Measurements from ENCODE around the gene SND1. TPM values are rescaled to one million over a fixed set of nuclear protein-coding genes. Genes with fewer than 3 reads are reported as not detected.

SND1 gene
- total and polyA plus RNA-seq, 4 donors, result 59.4 to 214 (median 84.1) TPM

- H3K9me3 ChIP-seq (ENCODE audit: control insufficient read depth in 4 of 4, low read length in 3 of 4), result no peaks in the 10 kb centered on the region
- H3K4me3 ChIP-seq (ENCODE audit: low read depth in 1 of 3, low read length in 3 of 3), result no peak overlapping the region
- H3K9ac ChIP-seq (ENCODE audit: low read depth in 1 of 2, low read length in 2 of 2), result no peak overlapping the region
- DNase-seq (ENCODE audit: low spot score), result peak; percentile 13
- H3K27ac ChIP-seq (ENCODE audit: low read depth in 1 of 2, low read length in 2 of 2), result no peak overlapping the region
- TF ChIP-seq, protein P1, sequence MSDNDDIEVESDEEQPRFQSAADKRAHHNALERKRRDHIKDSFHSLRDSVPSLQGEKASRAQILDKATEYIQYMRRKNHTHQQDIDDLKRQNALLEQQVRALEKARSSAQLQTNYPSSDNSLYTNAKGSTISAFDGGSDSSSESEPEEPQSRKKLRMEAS (IDR thresholded peaks at IDR 0.05), result no peak
- H3K27me3 ChIP-seq (ENCODE audit: control insufficient read depth in 4 of 4, insufficient read depth in 4 of 4, low read length in 3 of 4), result no peaks in the 10 kb centered on the region
- no peaks in the 10 kb centered on the region for H3K4me1 ChIP-seq (ENCODE audit: control insufficient read depth in 4 of 4, insufficient read depth in 4 of 4, low read length in 3 of 4)
- H3K36me3 ChIP-seq (ENCODE audit: control insufficient read depth in 4 of 4, insufficient read depth in 3 of 4, low read depth in 1 of 4, low read length in 3 of 4), result no peaks in the 10 kb centered on the region
- 89% methylated on average over 5 of the region's 5 CpGs for WGBS
These were observed 467.0 kb downstream of the SND1 start for GRCh38 chr7:128119036-128119435.

GRCh38 chr7:128120116-128120515 lies 468.1 kb downstream of the SND1 start:
- H3K9ac ChIP-seq (ENCODE audit: low read depth in 1 of 2, low read length in 2 of 2), result no peak overlapping the region
- WGBS, result 98% methylated on average over 7 of the region's 7 CpGs
- H3K4me1 ChIP-seq (ENCODE audit: control insufficient read depth in 4 of 4, insufficient read depth in 4 of 4, low read length in 3 of 4), result no peaks in the 10 kb centered on the region
- no peak for TF ChIP-seq FOXA1 (IDR thresholded peaks at IDR 0.05)
- DNase-seq (ENCODE audit: low spot score), result no peak
- H3K27me3 ChIP-seq (ENCODE audit: control insufficient read depth in 4 of 4, insufficient read depth in 4 of 4, low read length in 3 of 4), result no peaks in the 10 kb centered on the region
- H3K27ac ChIP-seq (ENCODE audit: low read depth in 1 of 2, low read length in 2 of 2), result no peak overlapping the region
- no peaks in the 10 kb centered on the region for H3K9me3 ChIP-seq (ENCODE audit: control insufficient read depth in 4 of 4, low read length in 3 of 4)
- H3K36me3 ChIP-seq (ENCODE audit: control insufficient read depth in 4 of 4, insufficient read depth in 3 of 4, low read depth in 1 of 4, low read length in 3 of 4), result no peaks in the 10 kb centered on the region
- H3K4me3 ChIP-seq (ENCODE audit: low read depth in 1 of 3, low read length in 3 of 3), result no peak overlapping the region

DNA sequence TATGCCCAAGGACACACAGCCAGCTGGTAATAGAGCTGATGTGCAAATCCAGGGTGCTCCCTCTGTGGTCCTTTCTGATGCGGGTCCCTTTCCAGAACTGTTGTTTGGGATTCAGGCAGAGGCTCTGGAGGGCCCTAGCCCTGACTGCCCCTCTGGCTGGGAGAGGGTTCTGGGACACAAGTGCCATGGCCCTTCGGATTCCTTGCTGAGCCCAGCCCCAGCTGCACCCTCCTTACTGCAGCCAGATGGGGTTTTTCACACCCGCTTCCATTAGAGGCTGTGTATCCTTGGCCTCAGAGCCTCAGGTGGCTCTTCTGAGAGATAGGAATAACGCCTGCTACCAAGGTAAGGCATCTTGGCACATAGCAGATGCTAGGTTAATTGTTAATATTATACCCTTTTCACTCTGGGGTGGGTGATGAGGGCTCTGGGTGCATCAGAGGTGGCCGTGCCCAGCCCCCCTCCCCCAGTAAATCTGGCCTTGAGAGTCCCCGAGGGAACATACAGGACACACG lies 469.0 kb downstream of the SND1 start:
- Histone ChIP-seq H3K36me3 (ENCODE audit: control insufficient read depth in 4 of 4, insufficient read depth in 3 of 4, low read depth in 1 of 4, low read length in 3 of 4) (no peaks in the 10 kb centered on the region), H3K27ac (ENCODE audit: low read depth in 1 of 2, low read length in 2 of 2) (no peak overlapping the region), H3K4me1 (ENCODE audit: control insufficient read depth in 4 of 4, insufficient read depth in 4 of 4, low read length in 3 of 4) (no peaks in the 10 kb centered on the region), H3K4me3 (ENCODE audit: low read depth in 1 of 3, low read length in 3 of 3) (no peak overlapping the region), H3K27me3 (ENCODE audit: control insufficient read depth in 4 of 4, insufficient read depth in 4 of 4, low read length in 3 of 4) (no peaks in the 10 kb centered on the region), H3K9me3 (ENCODE audit: control insufficient read depth in 4 of 4, low read length in 3 of 4) (no peaks in the 10 kb centered on the region), H3K9ac (ENCODE audit: low read depth in 1 of 2, low read length in 2 of 2) (no peak overlapping the region)
- TF ChIP-seq, protein P2, sequence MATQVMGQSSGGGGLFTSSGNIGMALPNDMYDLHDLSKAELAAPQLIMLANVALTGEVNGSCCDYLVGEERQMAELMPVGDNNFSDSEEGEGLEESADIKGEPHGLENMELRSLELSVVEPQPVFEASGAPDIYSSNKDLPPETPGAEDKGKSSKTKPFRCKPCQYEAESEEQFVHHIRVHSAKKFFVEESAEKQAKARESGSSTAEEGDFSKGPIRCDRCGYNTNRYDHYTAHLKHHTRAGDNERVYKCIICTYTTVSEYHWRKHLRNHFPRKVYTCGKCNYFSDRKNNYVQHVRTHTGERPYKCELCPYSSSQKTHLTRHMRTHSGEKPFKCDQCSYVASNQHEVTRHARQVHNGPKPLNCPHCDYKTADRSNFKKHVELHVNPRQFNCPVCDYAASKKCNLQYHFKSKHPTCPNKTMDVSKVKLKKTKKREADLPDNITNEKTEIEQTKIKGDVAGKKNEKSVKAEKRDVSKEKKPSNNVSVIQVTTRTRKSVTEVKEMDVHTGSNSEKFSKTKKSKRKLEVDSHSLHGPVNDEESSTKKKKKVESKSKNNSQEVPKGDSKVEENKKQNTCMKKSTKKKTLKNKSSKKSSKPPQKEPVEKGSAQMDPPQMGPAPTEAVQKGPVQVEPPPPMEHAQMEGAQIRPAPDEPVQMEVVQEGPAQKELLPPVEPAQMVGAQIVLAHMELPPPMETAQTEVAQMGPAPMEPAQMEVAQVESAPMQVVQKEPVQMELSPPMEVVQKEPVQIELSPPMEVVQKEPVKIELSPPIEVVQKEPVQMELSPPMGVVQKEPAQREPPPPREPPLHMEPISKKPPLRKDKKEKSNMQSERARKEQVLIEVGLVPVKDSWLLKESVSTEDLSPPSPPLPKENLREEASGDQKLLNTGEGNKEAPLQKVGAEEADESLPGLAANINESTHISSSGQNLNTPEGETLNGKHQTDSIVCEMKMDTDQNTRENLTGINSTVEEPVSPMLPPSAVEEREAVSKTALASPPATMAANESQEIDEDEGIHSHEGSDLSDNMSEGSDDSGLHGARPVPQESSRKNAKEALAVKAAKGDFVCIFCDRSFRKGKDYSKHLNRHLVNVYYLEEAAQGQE (IDR thresholded peaks at IDR 0.05), result no peak
- TF ChIP-seq, protein P1 (IDR thresholded peaks at IDR 0.05), result no peak
- TF ChIP-seq SP1 (IDR thresholded peaks at IDR 0.05), result no peak
- TF ChIP-seq NR2F2 (IDR thresholded peaks at IDR 0.05), result no peak
- 88% methylated on average over 7 of the region's 7 CpGs for WGBS
- no peak for DNase-seq (ENCODE audit: low spot score)

DNA sequence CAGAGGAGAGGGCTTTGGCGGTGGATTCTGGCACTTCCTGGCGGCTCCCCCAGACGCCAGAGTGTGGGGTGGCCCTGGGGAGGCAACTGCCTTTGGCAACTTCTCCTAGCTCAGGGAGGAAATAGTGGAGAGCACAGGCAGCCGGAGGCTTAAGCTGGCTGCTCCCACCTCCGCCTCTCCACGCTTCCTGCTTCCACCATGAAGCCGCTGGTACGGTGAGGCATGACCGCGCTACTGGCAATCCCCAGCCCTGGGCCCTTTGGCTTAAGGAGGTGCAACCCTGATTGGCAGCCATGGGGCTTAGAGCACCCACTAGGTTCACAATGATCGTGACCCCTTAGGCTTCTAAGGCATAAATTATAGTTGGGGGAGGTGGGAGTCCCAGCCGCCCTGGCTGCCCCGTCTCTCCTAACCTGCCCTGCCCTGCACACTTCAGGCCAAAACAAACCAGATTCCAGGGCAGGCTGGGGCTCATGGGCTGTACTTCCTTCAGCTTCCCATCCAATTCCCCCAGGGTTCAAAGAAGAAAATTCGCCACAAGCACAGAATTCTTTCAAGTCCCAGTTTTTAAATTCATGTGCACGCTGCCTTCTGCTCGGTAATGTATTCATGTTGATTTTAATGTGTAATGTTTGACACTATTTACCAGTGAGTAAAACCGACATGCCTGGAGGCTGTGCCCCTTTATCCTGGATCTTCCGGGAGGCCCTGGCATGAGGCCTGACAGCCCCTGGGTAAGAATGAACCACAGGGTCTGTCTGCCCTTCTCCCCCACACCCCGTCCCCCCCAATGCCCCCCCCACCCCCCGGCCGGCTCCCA lies 469.9 kb downstream of the SND1 start:
- H3K4me3 ChIP-seq (ENCODE audit: low read depth in 1 of 3, low read length in 3 of 3), result no peak overlapping the region
- no peaks in the 10 kb centered on the region for H3K36me3 ChIP-seq (ENCODE audit: control insufficient read depth in 4 of 4, insufficient read depth in 3 of 4, low read depth in 1 of 4, low read length in 3 of 4)
- DNase-seq (ENCODE audit: low spot score), result no peak
- no peaks in the 10 kb centered on the region for H3K4me1 ChIP-seq (ENCODE audit: control insufficient read depth in 4 of 4, insufficient read depth in 4 of 4, low read length in 3 of 4)
- H3K9ac ChIP-seq (ENCODE audit: low read depth in 1 of 2, low read length in 2 of 2), result no peak overlapping the region
- no peak overlapping the region for H3K27ac ChIP-seq (ENCODE audit: low read depth in 1 of 2, low read length in 2 of 2)
- WGBS, result 76% methylated on average over 21 of the region's 21 CpGs
- no peaks in the 10 kb centered on the region for H3K9me3 ChIP-seq (ENCODE audit: control insufficient read depth in 4 of 4, low read length in 3 of 4)
- H3K27me3 ChIP-seq (ENCODE audit: control insufficient read depth in 4 of 4, insufficient read depth in 4 of 4, low read length in 3 of 4), result no peaks in the 10 kb centered on the region
- no peak for TF ChIP-seq ZBTB33 (IDR thresholded peaks at IDR 0.05)
- TF ChIP-seq, protein P2 (IDR thresholded peaks at IDR 0.05), result no peak
- TF ChIP-seq JUND (IDR thresholded peaks at IDR 0.05), result no peak
- no peak for TF ChIP-seq HNF4A (conservative IDR thresholded peaks at IDR 0.05)

Measured in liver (tissue), 9 donors.